HepG2 (cell line): ENCODE data around the gene HP1BP3.

Experiments used
- ELF1 ChIP-seq: sonication (generic); formaldehyde crosslinking; IDR thresholded peaks from 2 replicates; pipeline ENCODE4 v1.4.0; 2020; ENCODE audit warnings: missing genetic modification reagents
- PCBP2 ChIP-seq: fragments of 200-400 bp; formaldehyde crosslinking; optimal IDR thresholded peaks from 2 replicates; pipeline ENCODE3; 2018; ENCODE audit warnings: low read length, low read depth; ENCODE audit not compliant: poor library complexity, severe bottlenecking
- ZNF530 ChIP-seq: sonication (generic); formaldehyde crosslinking; IDR thresholded peaks from 2 replicates; pipeline ENCODE4 v1.5.0; 2020; ENCODE audit warnings: low read depth, mild to moderate bottlenecking, missing genetic modification reagents

DNA sequence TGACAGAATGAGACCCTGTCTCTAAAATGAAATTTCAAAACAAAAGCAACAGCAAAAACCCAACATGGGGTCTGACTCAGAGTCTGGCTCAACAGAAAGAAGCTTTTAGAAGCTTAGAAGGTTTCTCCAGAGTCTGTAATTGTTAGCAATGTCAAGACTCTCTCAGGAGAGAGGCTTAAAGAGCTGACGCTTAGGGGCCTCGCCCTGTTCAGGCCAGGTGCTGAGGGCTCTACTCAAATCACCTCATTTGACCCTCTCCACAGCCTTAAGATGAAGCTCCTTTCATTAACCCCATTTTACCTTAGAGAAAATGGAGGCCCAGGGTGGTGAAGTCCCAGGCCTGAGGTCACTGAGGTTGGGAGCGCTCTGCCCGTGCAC, 64.0 kb downstream of the HP1BP3 start:
- TF ChIP-seq ELF1 (CRISPR knock-in tag) = no peak
- TF ChIP-seq ZNF530 (CRISPR knock-in tag) = no peak
- no peak for TF ChIP-seq PCBP2
